ENCODE results near the gene TRAPPC12. TPM values are rescaled to one million over a fixed set of nuclear protein-coding genes. Genes with fewer than 3 reads are reported as not detected.
"Not testable (repeated sequence)": the region's sequence is repeated elsewhere in the genome, so short reads cannot be mapped to it uniquely, and the experiment has no call there.

The TRAPPC12 gene
- total RNA-seq, 1 experiment from 2014 or later = 77.0 TPM

- TF ChIP-seq CTCF (IDR thresholded peaks at IDR 0.05; ENCODE audit: unreplicated experiment) = no peak
- intact Hi-C loops (cut with micrococcal nuclease; ENCODE audit: unreplicated experiment) = no loop called here
- H3K9me3 Mint-ChIP-seq (ENCODE audit: low read depth, unreplicated experiment) = no peaks in the 10 kb centered on the region
- H3K4me1 Mint-ChIP-seq (ENCODE audit: low read depth, unreplicated experiment) = no peaks in the 10 kb centered on the region
- CTCF ChIA-PET = interaction anchor here (1.5 kb wide), 1 partner anchor 43 kb away, joined by 3 read pairs; no protein-coding TSS in a partner anchor
- H3K4me3 Mint-ChIP-seq (ENCODE audit: low read depth, unreplicated experiment) = no peak overlapping the region
- H3K36me3 Mint-ChIP-seq (ENCODE audit: insufficient read depth, unreplicated experiment) = peaks cover 6% of the 10 kb centered on the region
- no peak for DNase-seq
- H3K27me3 Mint-ChIP-seq (ENCODE audit: unreplicated experiment) = no peaks in the 10 kb centered on the region
- peak overlapping the region; percentile 17 for H3K27ac Mint-ChIP-seq (ENCODE audit: unreplicated experiment)
- BruUV-seq (replicated peaks) = no TSS peak
Observed at GRCh38 chr2:3492951-3493614, 113.6 kb downstream of the TRAPPC12 start.

DNA sequence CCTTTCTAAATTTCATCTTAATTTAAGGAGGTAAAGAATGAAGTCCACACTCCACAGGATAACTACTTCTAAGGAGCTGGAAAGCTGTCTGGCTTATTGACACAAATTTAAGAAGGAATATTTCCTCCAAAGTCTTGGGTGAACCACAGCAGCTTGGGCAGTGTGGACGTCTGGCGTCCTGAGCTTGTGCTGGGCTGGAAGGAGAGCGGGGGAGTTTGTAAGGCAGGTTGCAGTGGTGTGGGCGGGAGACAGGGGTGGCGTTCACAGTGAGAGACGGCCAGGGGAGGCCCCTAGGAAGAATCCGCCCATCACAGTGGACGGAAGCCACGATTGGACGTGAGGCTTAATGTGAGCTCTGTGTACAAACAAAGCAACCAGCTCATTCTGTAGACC lies 114.1 kb downstream of the TRAPPC12 start:
- peak overlapping the region; percentile 17 for H3K27ac Mint-ChIP-seq (ENCODE audit: unreplicated experiment)
- no peak for DNase-seq
- H3K36me3 Mint-ChIP-seq (ENCODE audit: insufficient read depth, unreplicated experiment) = peaks cover 8% of the 10 kb centered on the region
- no peak overlapping the region for H3K4me3 Mint-ChIP-seq (ENCODE audit: low read depth, unreplicated experiment)
- CTCF ChIA-PET = interaction anchor here (1.5 kb wide), 1 partner anchor 42 kb away, joined by 3 read pairs; no protein-coding TSS in a partner anchor
- BruUV-seq (replicated peaks) = no TSS peak
- intact Hi-C loops (cut with micrococcal nuclease; ENCODE audit: unreplicated experiment) = no loop called here
- H3K9me3 Mint-ChIP-seq (ENCODE audit: low read depth, unreplicated experiment) = no peaks in the 10 kb centered on the region
- no peak for TF ChIP-seq CTCF (IDR thresholded peaks at IDR 0.05; ENCODE audit: unreplicated experiment)
- H3K27me3 Mint-ChIP-seq (ENCODE audit: unreplicated experiment) = no peaks in the 10 kb centered on the region
- H3K4me1 Mint-ChIP-seq (ENCODE audit: low read depth, unreplicated experiment) = no peaks in the 10 kb centered on the region

DNA sequence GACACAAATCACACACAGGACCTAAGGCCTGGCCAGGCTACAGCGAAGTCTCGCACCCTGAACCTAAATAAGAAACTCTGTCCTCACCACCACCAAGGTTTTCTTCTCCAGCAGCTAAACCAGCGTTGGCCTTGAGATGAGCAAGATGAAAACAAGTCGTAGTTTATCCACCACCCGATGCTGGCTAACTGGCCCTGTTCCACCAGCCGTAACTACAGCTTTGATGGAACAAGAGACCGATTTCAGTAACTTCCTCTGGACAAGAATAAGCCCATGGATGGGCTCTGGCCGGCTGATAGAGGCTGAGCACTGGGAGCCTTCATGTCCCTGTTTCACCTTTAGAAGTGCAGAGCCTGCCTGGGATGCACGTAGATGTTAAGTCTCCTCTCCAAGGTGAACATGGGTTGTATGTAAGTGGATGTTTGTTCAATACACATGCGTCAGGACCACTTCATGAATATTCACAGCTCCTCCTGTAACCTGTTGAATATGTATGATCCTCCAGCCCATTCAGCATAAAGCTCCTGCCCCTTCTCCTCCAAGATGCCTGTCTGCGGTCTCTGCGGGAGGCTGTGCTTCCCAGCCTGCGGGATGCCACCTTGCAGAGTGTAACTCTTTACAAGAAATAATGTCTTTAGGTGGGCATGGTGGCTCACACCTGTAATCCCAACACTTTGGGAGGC lies 115.6 kb downstream of the TRAPPC12 start:
- intact Hi-C loops (cut with micrococcal nuclease; ENCODE audit: unreplicated experiment) = no loop called here

DNA sequence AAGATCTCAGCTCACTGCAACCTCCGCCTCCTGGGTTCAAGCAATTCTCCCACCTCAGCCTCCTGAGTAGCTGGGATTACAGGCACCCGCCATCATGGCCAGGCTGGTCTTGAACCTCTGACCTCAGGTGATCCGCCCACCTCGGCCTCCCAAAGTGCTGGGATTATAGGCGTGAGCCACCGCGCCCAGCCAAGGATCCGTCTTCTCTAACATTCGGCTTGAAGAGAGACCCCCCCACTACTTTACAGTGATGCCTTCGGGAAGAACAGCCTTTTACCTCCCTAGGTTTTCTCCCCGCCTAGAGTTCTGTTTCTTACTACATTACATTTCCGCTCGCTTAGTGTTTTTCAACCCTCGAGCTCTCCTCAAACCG lies 117.2 kb downstream of the TRAPPC12 start:
- BruUV-seq (replicated peaks); H3K27ac Mint-ChIP-seq (ENCODE audit: unreplicated experiment); H3K4me1 Mint-ChIP-seq (ENCODE audit: low read depth, unreplicated experiment); H3K27me3 Mint-ChIP-seq (ENCODE audit: unreplicated experiment); intact Hi-C loops (cut with micrococcal nuclease; ENCODE audit: unreplicated experiment); H3K4me3 Mint-ChIP-seq (ENCODE audit: low read depth, unreplicated experiment); DNase-seq; CTCF ChIA-PET; H3K9me3 Mint-ChIP-seq (ENCODE audit: low read depth, unreplicated experiment): not testable (repeated sequence)
- peaks cover 22% of the 10 kb centered on the region for H3K36me3 Mint-ChIP-seq (ENCODE audit: insufficient read depth, unreplicated experiment)

More for the DNA sequence above, 115.6 kb downstream of the TRAPPC12 start:
- no peak for DNase-seq
- no peak for TF ChIP-seq CTCF (IDR thresholded peaks at IDR 0.05; ENCODE audit: unreplicated experiment)
- H3K4me1 Mint-ChIP-seq (ENCODE audit: low read depth, unreplicated experiment) = no peaks in the 10 kb centered on the region
- H3K27me3 Mint-ChIP-seq (ENCODE audit: unreplicated experiment) = no peaks in the 10 kb centered on the region
- CTCF ChIA-PET = no interaction called here
- no TSS peak for BruUV-seq (replicated peaks)
- no peak overlapping the region for H3K4me3 Mint-ChIP-seq (ENCODE audit: low read depth, unreplicated experiment)
- H3K36me3 Mint-ChIP-seq (ENCODE audit: insufficient read depth, unreplicated experiment) = peaks cover 19% of the 10 kb centered on the region
- H3K27ac Mint-ChIP-seq (ENCODE audit: unreplicated experiment) = no peak overlapping the region
- H3K9me3 Mint-ChIP-seq (ENCODE audit: low read depth, unreplicated experiment) = no peaks in the 10 kb centered on the region
